T-helper 1 cell (primary cell): ENCODE data around the gene ETF1.
"Not testable (repeated sequence)": the region's sequence is repeated elsewhere in the genome, so short reads cannot be mapped to it uniquely, and the experiment has no call there.

Source experiments
- DNase-seq, 5 donors: peaks; one replicate each; pipeline ENCODE4 v3.0.0-alpha.2; 2012 to 2020

Gene ETF1

DNA sequence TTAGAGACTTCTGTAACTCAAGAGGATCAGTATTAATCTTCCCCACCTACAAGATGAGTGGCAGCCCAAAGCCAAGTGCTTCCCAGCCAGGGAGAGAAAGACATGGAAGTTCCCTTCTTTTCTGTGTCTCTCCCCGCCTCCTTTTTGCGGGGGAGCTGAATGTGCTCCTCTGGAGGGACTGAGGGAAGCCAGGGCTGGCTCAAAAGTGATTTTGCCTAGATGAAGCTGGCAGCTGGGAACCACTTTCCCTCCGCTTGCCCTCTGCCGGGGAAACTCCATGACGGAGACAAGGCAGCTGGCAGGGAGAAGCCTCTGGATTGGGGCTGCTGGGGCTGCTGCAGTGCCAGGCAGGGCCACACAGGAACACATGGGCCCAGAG lies 53.4 kb downstream of the ETF1 start:
- no peak for DNase-seq

GRCh38 chr5:138488481-138488945 lies 54.5 kb downstream of the ETF1 start:
- DNase-seq: no peak

GRCh38 chr5:138482638-138483037 lies 60.4 kb downstream of the ETF1 start:
- no peak for DNase-seq

- DNase-seq: no peak
Observed at GRCh38 chr5:138476918-138477317, 66.1 kb downstream of the ETF1 start.

DNA sequence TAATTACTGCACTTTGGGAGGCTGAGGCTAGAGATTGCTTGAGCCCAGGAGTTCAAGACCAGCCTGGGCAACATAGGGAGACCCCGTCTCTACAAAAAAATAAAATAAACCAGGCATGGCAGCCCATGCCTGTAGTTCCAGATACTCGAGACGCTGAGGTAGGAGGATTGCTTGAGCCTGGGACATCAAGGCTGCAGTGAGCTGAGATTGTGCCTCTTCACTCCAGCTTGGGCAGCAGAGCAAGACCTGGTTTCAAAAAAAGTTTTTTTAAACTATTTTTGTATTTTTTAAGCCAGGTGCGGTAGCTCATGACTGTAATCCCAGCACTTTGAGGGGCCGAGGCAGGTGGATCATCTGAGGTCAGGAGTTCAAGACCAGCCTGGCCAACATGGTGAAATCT lies 69.9 kb downstream of the ETF1 start:
- DNase-seq: not testable (repeated sequence)

DNA sequence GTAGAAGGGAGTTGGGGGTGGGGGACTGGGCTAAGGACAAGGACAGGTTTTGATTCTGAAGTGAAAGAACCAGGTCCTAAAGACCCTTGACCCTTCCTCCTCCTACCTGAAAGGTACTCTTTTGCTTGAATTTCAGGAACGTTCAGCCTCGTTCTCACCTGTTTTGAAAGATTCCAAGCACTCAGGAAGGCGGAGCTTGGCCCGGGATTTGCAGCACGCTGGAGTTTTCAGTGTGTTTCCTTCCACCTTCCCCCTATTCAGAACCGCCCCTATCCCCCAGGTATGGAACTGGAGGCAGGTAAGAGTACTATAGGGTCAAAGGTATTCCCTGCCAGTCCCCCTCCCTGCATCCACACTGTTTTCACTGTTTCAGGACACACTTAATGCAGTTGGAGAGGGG lies 70.7 kb downstream of the ETF1 start:
- no peak for DNase-seq

DNA sequence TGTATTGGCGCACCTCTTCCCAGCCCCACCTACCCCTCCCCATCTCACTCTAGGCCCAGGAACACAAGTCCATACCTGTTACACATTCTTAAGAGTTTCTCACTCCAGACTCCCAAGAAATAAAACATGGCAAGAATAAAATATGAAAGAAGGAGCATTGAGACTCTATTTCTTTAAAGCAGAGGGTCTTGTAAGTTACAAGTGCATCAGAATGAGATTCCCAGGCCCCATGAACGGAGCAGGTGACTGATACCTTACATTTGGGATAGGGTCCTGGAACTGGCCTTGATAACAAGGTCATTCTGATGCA lies 72.0 kb downstream of the ETF1 start:
- no peak for DNase-seq

- DNase-seq: no peak
Observed at GRCh38 chr5:138470322-138471051, 72.5 kb downstream of the ETF1 start.

GRCh38 chr5:138469540-138470321 lies 73.3 kb downstream of the ETF1 start:
- DNase-seq: peak in 1 of 5 donors; percentile 47

DNA sequence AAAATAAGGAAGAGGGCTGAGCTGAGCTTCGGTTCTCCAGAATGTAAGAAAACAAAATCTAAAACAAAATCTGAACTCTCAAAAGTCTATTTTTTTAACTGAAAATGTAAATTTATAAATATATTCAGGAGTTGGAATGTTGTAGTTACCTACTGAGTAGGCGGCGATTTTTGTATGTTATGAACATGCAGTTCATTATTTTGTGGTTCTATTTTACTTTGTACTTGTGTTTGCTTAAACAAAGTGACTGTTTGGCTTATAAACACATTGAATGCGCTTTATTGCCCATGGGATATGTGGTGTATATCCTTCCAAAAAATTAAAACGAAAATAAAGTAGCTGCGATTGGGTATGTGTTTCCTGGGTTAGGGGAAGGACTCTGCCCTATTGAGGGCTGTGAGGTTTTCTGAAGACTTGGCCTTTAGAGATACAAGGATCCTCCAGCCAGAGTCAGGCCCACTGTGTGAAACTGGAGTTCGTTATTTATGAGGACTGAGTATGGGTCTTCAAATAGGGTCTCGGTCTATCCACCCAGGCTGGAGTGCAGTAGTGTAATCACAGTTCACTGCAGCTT lies 74.0 kb downstream of the ETF1 start:
- DNase-seq: no peak

- DNase-seq: peak in 1 of 5 donors; percentile 50
Observed at GRCh38 chr5:138468133-138468965, 74.7 kb downstream of the ETF1 start.

- DNase-seq: peak in 1 of 5 donors; percentile 61
Observed at GRCh38 chr5:138467711-138468132, 75.3 kb downstream of the ETF1 start.

DNA sequence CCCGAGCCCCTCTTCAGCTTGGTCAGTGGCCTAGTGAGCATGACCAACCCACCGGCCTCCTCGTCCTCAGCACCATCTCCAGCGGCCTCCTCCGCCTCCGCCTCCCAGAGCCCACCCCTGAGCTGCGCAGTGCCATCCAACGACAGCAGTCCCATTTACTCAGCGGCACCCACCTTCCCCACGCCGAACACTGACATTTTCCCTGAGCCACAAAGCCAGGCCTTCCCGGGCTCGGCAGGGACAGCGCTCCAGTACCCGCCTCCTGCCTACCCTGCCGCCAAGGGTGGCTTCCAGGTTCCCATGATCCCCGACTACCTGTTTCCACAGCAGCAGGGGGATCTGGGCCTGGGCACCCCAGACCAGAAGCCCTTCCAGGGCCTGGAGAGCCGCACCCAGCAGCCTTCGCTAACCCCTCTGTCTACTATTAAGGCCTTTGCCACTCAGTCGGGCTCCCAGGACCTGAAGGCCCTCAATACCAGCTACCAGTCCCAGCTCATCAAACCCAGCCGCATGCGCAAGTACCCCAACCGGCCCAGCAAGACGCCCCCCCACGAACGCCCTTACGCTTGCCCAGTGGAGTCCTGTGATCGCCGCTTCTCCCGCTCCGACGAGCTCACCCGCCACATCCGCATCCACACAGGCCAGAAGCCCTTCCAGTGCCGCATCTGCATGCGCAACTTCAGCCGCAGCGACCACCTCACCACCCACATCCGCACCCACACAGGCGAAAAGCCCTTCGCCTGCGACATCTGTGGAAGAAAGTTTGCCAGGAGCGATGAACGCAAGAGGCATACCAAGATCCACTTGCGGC lies 75.9 kb downstream of the ETF1 start:
- DNase-seq: peak in 2 of 5 donors; percentile 37 to 67

DNA sequence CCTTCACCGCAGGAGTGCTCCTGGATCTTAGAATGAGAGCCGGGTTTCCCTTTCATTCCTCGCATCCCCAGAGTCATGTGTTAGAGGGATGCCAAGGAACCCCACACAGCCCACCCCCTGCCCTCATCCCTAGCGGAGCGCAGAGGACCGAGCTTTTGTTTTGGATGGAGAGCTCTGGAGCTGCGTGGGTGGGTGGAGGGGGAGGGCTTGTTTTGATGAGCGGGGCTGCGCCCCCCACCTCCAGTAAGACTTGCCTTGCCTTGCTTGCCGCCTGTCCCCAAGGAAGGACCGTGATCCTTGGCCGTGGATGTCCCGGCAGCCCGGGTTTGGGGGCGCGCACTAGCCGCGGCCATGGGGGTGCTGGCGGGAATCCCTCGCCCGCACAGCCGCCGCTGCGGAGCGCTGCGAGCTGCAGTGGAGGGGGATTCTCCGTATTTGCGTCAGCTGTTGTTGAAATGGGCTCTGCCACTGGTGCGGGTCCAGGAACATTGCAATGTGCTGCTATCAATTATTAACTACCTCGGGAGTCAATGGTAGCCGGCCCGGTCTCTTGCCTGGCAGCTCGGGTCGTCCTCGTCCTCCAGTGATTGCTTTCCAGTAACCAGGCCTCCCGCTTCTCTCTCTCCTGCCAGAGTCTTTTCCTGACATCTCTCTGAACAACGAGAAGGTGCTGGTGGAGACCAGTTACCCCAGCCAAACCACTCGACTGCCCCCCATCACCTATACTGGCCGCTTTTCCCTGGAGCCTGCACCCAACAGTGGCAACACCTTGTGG lies 76.7 kb downstream of the ETF1 start:
- DNase-seq: peak in 1 of 5 donors; percentile 24

GRCh38 chr5:138465261-138466124 lies 77.5 kb downstream of the ETF1 start, which contains the start of gene EGR1:
EGR1 (plus strand) TSS chr5:138465479; CDS start chr5:138465762, 283 bp downstream.
- peak; percentile 85 to 96 (median 92) for DNase-seq

DNA sequence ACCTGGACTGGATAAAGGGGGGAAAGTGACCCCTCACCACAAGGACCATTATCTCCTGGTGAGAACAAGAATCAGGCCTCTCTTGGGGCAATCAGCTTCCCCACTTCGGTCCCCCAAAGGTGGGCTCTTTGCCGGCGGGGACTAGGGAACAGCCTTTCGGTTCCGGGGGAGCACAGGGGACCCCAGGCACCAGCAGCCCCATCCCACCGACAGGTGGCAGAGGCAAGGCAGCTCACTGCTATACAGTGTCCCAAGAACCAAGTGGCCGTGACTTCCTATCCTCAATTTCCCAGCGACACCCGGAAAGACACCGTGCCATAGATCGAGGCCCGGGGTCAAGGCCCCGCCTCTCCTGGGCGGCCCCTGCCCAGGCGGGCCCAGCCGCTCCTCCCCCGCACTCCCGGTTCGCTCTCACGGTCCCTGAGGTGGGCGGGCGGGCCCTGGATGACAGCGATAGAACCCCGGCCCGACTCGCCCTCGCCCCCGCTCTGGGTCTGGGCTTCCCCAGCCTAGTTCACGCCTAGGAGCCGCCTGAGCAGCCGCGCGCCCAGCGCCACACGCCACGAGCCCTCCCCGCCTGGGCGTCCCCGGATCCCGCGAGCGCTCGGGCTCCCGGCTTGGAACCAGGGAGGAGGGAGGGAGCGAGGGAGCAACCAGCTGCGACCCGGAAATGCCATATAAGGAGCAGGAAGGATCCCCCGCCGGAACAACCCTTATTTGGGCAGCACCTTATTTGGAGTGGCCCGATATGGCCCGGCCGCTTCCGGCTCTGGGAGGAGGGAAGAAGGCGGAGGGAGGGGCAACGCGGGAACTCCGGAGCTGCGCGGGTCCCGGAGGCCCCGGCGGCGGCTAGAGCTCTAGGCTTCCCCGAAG lies 78.4 kb downstream of the ETF1 start:
- peak; percentile 90 to 98 (median 95) for DNase-seq

DNA sequence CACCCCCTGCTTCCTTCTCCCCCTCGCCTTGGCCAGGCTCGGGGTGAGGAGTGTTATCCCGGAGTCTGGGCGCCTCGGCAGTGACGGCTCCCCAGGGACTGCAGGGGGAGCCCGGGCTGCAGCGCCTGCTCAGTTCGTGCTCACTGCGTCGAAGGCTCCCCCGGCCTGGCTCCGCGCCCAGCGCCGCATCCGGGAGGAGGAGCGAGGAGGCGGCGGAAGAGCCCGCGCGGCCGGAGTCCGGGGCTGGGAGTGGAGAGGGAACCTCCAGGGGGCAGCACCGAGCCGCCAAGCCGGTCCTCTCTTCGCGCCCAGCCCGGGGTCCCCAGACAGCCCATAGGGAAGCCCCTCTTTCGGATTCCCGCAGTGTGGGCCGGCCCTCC lies 79.0 kb downstream of the ETF1 start:
- peak; percentile 86 to 95 (median 90) for DNase-seq

DNA sequence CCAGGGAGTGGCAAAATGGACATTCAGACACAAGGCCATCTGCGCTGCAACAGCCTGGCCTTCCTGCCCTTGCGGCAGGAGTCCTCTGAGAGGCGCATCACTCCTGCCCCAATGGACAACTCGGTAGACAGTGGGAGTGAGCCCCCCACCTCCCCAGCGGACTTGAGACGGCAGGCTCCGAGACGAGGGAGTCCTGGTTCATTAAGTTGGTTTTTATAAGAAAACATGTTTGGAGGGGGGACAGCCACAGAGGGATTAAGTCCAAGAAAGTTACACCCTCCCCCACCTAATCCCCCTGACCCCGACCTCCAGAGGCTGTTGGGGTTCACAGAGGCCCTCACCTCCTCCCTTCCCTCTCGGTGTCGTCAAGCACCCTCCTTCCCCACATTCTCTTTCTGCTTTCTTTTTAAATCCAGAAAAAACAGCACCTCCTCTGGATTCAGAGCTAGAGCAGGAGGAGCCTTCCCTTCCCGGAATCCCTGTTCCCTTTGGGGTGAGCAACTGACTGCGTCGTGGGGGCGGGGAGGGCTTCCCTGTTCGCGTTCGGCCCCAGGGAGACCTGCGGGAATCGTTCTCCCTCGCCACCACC lies 79.5 kb downstream of the ETF1 start:
- no peak for DNase-seq
